GM19035 (cell line): ENCODE measurements around the gene MYH2.

Experiments used
- ATAC-seq: cut with Tn5 transposase; IDR thresholded peaks from one replicate; pipeline ENCODE4 v1.9.1; 2021; ENCODE audit not compliant: unreplicated experiment

Gene MYH2

GRCh38 chr17:10516638-10517037 lies 32.8 kb downstream of the MYH2 start:
- ATAC-seq = no peak

DNA sequence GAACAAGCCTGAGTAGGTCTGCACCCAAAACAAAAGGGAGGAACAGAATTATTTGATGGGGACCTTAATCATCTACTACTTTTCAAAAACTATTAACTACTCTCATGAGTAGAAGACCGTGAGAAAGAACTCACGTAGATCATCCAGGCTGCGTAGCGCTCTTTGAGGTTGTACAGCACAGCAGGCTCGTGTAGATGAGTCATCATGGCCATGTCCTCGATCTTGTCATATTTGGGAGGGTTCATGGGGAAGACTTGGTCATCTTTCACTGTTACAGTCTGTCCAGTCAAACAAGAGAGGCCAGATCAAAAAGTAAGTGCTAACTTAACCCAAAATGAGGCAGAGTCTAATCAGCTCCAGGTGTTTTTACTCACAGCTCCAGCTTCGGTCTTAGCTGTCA lies 33.4 kb downstream of the MYH2 start:
- no peak for ATAC-seq

DNA sequence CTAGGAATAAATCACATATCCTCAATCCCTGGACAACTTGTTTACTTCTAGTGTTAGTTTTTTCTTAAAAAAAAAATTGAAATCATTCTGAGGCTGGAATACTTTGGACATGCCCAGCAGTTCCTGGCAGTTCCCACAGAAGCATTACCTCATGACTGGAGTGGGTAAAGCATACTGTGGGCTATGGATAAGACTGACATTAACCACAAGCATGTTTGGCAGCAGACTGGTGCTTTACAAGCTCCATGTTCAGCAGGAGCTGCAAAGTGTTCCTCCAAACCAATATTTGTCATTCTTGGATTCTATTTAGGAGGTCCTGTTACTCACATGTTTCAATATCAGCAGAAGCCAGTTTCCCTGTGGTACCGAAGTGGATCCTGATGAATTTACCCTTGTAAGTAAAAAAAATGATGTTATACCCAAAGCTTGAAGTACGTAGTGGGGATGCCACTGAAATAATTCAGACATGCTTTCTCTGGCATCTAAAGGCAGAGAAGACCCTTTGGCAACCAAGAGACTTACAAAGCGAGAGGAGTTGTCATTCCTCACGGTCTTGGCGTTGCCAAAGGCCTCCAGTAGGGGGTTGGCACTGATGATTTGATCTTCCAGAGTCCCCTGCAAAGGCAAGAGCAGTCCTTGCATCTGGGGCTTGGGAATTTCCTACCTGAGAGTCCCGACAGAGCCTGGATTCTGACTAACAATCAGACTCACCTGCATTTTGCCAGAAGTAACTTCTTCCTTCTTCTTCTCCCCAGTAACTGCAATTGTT lies 36.0 kb downstream of the MYH2 start:
- ATAC-seq = no peak

GRCh38 chr17:10512856-10513255 lies 36.6 kb downstream of the MYH2 start:
- no peak for ATAC-seq

- no peak for ATAC-seq
Measured at GRCh38 chr17:10499950-10500349, 49.5 kb downstream of the MYH2 start.

DNA sequence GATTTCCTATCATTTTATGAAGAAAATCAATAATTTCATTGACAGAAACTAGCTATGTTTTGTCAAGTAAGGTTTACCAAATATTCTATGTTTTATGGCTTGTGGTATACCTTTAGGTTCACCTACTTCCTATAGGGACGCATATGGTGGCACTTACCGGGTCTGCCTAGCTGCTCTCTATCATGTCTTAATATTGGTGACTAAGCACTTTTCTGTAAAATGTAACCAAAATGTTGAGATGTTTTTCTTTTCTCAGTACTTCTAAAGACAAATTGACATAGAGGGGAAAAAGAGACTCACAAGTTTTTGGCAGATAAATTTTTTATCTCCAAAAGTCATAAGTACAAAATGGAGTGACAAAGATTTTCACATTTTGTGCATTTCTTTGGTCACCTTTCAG lies 57.5 kb downstream of the MYH2 start:
- ATAC-seq = no peak

DNA sequence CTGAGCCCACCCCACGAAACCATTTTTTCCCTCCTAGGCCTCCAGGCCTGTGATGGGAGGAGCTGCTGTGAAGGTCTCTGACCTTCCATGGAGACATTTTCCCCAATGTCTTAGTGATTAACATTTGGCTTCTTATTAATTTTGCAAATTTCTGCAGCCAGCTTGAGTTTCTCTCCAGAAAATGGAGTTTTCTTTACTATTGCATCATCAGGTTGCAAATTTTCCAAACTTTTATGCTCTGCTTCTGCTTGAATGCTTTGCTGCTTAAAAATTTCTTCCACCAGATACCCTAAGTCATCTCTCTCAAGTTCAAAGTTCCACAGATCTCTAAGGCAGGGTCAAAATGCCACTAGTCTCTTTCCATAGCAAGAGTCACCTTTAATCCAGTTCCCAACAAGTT lies 67.2 kb downstream of the MYH2 start:
- no peak for ATAC-seq

GRCh38 chr17:10477701-10478100 lies 71.8 kb downstream of the MYH2 start:
- ATAC-seq = no peak

DNA sequence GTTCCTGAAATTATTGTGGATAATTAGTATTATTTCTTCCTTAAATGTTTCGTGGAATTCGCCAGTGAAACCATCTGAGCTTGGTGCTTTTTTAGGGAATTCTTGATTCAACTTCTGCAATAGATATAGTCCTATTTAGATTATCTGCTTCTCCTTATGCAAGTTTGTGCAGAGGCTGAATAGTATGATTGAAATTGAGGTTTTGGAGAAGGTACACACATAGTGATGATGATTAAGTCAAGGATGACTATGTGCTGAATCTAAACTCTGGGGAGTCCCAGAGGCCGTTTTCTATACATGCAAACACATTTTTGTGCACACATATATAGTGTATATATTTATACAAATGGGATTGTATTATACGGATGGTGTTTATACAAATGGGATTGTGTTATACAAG lies 74.9 kb downstream of the MYH2 start:
- no peak for ATAC-seq

GRCh38 chr17:10471858-10472257 lies 77.6 kb downstream of the MYH2 start:
- no peak for ATAC-seq
